ENCODE results near the gene IPO11. TPM values are rescaled to one million over a fixed set of nuclear protein-coding genes. Genes with fewer than 3 reads are reported as not detected.
"Not testable (repeated sequence)": the region's sequence is repeated elsewhere in the genome, so short reads cannot be mapped to it uniquely, and the experiment has no call there.

The IPO11 gene
- total RNA-seq, 1 donor from 2014 or later, result 30.3 TPM

DNA sequence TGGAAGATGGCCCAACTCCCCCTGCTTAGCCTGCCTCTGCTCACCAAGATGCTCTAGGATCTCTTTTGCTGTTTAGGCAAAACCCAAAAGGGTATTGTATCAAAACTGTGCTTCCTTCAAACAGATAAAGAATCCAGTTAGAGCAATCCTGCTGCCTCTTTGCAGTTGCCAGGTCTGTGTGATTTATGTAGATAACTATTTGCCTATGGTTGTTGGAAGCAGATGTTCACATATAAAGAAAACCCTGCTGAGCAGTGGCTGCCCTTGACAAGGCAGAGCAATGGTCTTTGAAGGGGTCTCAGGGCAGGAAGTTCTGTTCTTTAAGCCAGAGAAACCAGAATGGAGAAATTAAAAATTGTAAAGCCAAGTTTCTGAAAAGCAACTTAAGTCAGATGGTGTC, 234.7 kb downstream of the IPO11 start:
- Histone ChIP-seq H3K9ac (ENCODE audit: low read depth in 1 of 3, low read length in 3 of 3) (no peak overlapping the region), H3K27ac (ENCODE audit: low read depth, low read length) (no peak overlapping the region), H3K27me3 (ENCODE audit: control insufficient read depth in 3 of 3, insufficient read depth in 3 of 3, low read length in 3 of 3) (no peaks in the 10 kb centered on the region), H3K9me3 (ENCODE audit: control insufficient read depth in 3 of 3, low read length in 3 of 3) (no peaks in the 10 kb centered on the region), H3K4me3 (ENCODE audit: low read length in 3 of 3) (no peak overlapping the region), H3K4me1 (ENCODE audit: control insufficient read depth in 3 of 3, insufficient read depth in 3 of 3, low read length in 3 of 3) (no peaks in the 10 kb centered on the region), H3K36me3 (ENCODE audit: control insufficient read depth in 3 of 3, insufficient read depth in 3 of 3, low read length in 3 of 3) (no peaks in the 10 kb centered on the region)

DNA sequence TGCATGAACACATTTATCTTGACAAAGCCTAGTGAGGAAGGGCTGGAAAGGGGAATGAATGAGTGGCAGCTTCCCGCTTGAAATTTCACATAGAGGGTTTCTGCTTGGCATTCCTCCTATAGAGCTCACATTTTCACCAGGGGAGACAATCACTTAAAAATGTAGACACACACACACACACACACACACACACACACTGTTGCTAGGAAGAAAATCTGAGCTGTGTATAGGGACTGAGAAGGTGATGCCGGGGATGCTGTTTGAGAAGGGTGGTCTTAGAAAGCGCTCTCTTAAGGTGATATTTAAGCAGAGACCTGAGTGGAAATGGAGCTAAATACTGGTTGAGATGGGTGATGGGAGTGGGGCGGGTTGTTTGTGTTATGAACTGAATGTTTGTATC, 236.5 kb downstream of the IPO11 start:
- Histone ChIP-seq H3K4me3 (ENCODE audit: low read length in 3 of 3) (no peak overlapping the region), H3K27me3 (ENCODE audit: control insufficient read depth in 3 of 3, insufficient read depth in 3 of 3, low read length in 3 of 3) (no peaks in the 10 kb centered on the region), H3K9ac (ENCODE audit: low read depth in 1 of 3, low read length in 3 of 3) (no peak overlapping the region), H3K4me1 (ENCODE audit: control insufficient read depth in 3 of 3, insufficient read depth in 3 of 3, low read length in 3 of 3) (no peaks in the 10 kb centered on the region), H3K27ac (ENCODE audit: low read depth, low read length) (no peak overlapping the region), H3K9me3 (ENCODE audit: control insufficient read depth in 3 of 3, low read length in 3 of 3) (no peaks in the 10 kb centered on the region), H3K36me3 (ENCODE audit: control insufficient read depth in 3 of 3, insufficient read depth in 3 of 3, low read length in 3 of 3) (no peaks in the 10 kb centered on the region)

DNA sequence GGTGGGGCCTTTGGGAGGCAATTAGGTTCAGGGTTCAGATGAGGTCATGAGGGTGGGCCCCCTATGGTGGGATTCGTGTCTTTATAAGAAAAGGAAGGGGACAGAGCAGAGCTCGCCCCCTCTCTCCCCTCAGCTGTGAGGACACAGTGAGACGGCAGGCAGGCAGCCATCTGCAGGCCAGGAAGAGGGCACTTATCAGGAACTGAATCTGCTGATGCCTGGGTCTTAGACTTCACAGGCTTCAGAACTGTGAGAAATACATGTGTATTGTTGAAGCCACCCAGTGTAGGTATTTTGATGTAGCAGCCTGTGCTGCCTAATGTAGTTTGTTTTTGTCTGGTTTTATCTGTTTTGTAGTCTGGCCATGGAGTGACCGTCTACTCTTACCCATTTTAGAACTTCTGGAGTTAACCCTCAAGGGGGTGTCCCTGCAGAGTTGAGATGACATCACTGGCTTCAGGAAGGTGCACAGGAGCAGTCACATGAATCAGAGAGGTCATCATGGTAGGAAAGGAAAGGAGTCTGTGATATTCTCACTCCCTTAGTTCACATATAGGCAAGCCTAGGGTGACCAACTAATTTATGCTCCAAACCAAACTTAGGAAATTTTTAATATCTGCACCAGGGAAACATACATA, 237.0 kb downstream of the IPO11 start:
- Histone ChIP-seq H3K9me3 (ENCODE audit: control insufficient read depth in 3 of 3, low read length in 3 of 3) (no peaks in the 10 kb centered on the region), H3K27me3 (ENCODE audit: control insufficient read depth in 3 of 3, insufficient read depth in 3 of 3, low read length in 3 of 3) (no peaks in the 10 kb centered on the region), H3K4me1 (ENCODE audit: control insufficient read depth in 3 of 3, insufficient read depth in 3 of 3, low read length in 3 of 3) (no peaks in the 10 kb centered on the region), H3K9ac (ENCODE audit: low read depth in 1 of 3, low read length in 3 of 3) (no peak overlapping the region), H3K4me3 (ENCODE audit: low read length in 3 of 3) (no peak overlapping the region), H3K27ac (ENCODE audit: low read depth, low read length) (no peak overlapping the region), H3K36me3 (ENCODE audit: control insufficient read depth in 3 of 3, insufficient read depth in 3 of 3, low read length in 3 of 3) (no peaks in the 10 kb centered on the region)

DNA sequence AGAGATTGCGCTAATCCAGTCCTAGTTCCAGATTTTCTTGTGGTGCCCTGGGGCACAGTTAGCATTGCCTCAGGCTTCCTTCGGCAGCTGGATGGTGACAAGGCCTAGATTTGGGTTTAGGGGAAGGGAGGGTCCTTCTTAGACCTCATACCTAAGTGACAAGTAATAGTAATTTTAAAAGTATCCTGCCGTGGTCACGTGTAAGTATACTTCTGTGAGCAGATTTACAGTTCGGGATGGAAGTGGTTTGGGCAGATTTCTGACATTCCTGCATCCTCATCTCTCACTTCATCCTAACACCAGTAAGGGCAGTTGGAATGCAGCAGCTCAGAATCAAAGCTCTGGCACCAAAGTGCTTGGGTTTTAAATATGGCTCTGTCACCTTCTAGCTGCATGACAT, 237.6 kb downstream of the IPO11 start:
- Histone ChIP-seq H3K27ac (ENCODE audit: low read depth, low read length) (no peak overlapping the region), H3K4me1 (ENCODE audit: control insufficient read depth in 3 of 3, insufficient read depth in 3 of 3, low read length in 3 of 3) (no peaks in the 10 kb centered on the region)

DNA sequence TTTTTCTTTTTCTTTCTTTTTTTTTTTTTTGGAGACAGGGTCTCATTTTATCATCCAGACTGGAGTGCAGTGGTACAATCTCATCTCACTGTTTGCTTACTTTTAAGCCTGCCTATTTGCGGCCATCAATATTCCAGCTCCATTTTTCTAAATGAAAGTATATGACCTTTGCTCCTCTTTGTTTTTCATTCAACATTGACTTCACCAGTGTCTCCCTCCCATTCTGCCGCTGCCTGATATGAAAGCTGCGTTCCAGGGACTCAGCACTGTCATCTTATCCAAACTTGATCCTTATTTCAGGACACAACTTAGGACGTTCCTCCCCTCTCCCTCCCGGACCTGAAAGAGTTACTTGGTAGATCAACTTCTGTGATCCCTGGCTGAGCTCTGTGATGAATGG, 239.7 kb downstream of the IPO11 start:
- no peaks in the 10 kb centered on the region for H3K9me3 ChIP-seq (ENCODE audit: control insufficient read depth in 3 of 3, low read length in 3 of 3)
- H3K27ac ChIP-seq (ENCODE audit: low read depth, low read length), result no peak overlapping the region
- H3K4me3 ChIP-seq (ENCODE audit: low read length in 3 of 3), result no peak overlapping the region

More for the DNA sequence above, 237.6 kb downstream of the IPO11 start:
- Histone ChIP-seq H3K27me3 (ENCODE audit: control insufficient read depth in 3 of 3, insufficient read depth in 3 of 3, low read length in 3 of 3) (no peaks in the 10 kb centered on the region), H3K9ac (ENCODE audit: low read depth in 1 of 3, low read length in 3 of 3) (no peak overlapping the region), H3K4me3 (ENCODE audit: low read length in 3 of 3) (no peak overlapping the region), H3K36me3 (ENCODE audit: control insufficient read depth in 3 of 3, insufficient read depth in 3 of 3, low read length in 3 of 3) (no peaks in the 10 kb centered on the region), H3K9me3 (ENCODE audit: control insufficient read depth in 3 of 3, low read length in 3 of 3) (no peaks in the 10 kb centered on the region)

DNA sequence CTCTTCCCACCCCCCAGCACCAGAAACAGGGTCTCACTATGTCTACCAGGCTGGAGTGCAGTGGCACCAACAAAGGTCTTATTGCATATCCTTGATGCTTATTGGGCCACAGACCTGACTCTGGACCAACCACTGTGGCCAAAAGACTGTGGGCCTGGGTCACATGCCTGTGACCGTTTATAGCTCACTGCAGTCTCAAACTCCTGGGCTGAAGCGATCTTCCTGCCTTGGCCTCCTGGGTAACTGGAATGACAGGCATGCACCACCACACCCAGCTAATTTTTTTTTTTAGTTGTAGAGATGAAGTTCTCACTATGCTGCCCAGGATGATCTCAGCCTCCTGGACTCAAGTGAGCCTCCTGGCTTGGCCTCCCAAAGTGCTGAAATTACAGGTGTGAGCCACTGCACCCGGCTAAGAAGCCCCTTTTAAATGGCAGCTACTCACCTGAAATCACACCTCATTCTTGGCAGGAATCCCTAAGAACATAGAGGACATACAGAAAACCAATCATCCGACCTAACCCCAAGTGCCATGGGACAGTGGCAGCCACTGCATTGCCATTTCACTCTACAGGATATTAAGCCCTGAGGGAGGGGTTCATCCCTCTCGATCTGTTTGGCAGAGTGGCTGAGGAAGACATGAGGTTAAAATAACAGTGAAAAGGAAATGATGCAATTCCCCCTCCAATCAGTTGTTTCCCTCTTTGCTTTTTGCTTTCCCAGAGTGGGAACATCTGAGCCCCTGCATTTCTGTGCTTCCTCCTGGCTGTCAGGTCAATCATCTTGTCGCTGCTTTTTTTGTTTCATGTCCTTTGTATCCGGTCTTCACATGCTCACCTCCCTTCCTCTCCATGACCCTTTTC, 240.7 kb downstream of the IPO11 start:
- H3K9me3 ChIP-seq (ENCODE audit: control insufficient read depth in 3 of 3, low read length in 3 of 3), result no peaks in the 10 kb centered on the region
- H3K27me3 ChIP-seq (ENCODE audit: control insufficient read depth in 3 of 3, insufficient read depth in 3 of 3, low read length in 3 of 3), result no peaks in the 10 kb centered on the region
- no peaks in the 10 kb centered on the region for H3K4me1 ChIP-seq (ENCODE audit: control insufficient read depth in 3 of 3, insufficient read depth in 3 of 3, low read length in 3 of 3)
- H3K27ac ChIP-seq (ENCODE audit: low read depth, low read length), result no peak overlapping the region
- H3K4me3 ChIP-seq (ENCODE audit: low read length in 3 of 3), result no peak overlapping the region
- H3K36me3 ChIP-seq (ENCODE audit: control insufficient read depth in 3 of 3, insufficient read depth in 3 of 3, low read length in 3 of 3), result no peaks in the 10 kb centered on the region
- H3K9ac ChIP-seq (ENCODE audit: low read depth in 1 of 3, low read length in 3 of 3), result no peak overlapping the region

More for the DNA sequence above, 239.7 kb downstream of the IPO11 start:
- Histone ChIP-seq H3K27me3 (ENCODE audit: control insufficient read depth in 3 of 3, insufficient read depth in 3 of 3, low read length in 3 of 3) (no peaks in the 10 kb centered on the region), H3K4me1 (ENCODE audit: control insufficient read depth in 3 of 3, insufficient read depth in 3 of 3, low read length in 3 of 3) (no peaks in the 10 kb centered on the region), H3K9ac (ENCODE audit: low read depth in 1 of 3, low read length in 3 of 3) (no peak overlapping the region), H3K36me3 (ENCODE audit: control insufficient read depth in 3 of 3, insufficient read depth in 3 of 3, low read length in 3 of 3) (no peaks in the 10 kb centered on the region)

DNA sequence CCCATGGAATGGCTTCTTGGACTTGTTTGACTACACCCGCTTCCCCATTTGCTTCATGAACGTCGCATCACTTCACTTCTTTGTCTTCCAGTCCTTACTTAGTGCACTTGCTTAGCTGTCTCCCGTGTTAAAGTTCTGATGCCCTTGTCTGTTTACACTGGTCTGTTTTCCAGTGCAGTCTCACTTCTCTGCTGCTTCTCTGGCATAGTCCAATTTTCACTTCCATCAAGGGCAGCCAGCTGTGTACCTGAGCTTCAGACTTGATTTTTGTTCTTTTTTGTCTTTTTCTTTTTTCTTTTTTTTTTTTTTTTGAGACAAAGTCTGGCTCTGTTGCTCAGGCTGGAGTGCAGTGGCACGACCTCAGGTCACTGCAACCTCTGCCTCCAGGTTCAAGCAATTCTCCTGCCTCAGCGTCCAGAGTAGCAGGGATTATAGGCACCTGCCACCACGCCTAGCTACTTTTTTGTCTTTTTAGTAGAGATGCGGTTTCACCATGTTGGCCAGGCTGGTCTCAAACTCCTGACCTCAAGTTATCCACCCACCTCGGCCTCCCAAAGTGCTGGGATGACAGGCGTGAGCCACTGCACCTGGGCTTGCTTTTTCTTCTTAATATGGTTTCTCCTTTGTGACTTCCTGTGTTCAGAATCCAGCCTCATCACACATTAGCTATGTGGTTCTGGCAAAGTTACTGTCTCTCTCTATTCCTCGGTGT, 241.5 kb downstream of the IPO11 start:
- Histone ChIP-seq H3K9ac (ENCODE audit: low read depth in 1 of 3, low read length in 3 of 3) (no peak overlapping the region), H3K27ac (ENCODE audit: low read depth, low read length) (no peak overlapping the region), H3K4me3 (ENCODE audit: low read length in 3 of 3) (no peak overlapping the region), H3K27me3 (ENCODE audit: control insufficient read depth in 3 of 3, insufficient read depth in 3 of 3, low read length in 3 of 3) (no peaks in the 10 kb centered on the region), H3K36me3 (ENCODE audit: control insufficient read depth in 3 of 3, insufficient read depth in 3 of 3, low read length in 3 of 3) (no peaks in the 10 kb centered on the region), H3K4me1 (ENCODE audit: control insufficient read depth in 3 of 3, insufficient read depth in 3 of 3, low read length in 3 of 3) (no peaks in the 10 kb centered on the region), H3K9me3 (ENCODE audit: control insufficient read depth in 3 of 3, low read length in 3 of 3) (no peaks in the 10 kb centered on the region)

DNA sequence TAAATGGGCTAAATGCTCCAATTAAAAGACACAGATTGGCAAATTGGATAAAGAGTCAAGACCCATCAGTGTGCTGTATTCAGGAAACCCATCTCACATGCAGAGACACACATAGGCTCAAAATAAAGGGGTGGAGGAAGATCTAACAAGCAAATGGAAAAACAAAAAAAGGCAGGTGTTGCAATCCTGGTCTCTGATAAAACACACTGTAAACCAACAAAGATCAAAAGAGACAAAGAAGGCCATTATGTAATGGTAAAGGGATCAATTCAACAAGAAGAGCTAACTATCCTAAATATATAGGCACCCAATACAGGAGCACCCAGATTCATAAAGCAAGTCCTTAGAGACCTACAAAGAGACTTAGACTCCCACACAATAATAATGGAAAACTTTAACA, 245.2 kb downstream of the IPO11 start:
- not testable (repeated sequence) for H3K4me1 ChIP-seq (ENCODE audit: control insufficient read depth in 3 of 3, insufficient read depth in 3 of 3, low read length in 3 of 3); H3K27me3 ChIP-seq (ENCODE audit: control insufficient read depth in 3 of 3, insufficient read depth in 3 of 3, low read length in 3 of 3); H3K27ac ChIP-seq (ENCODE audit: low read depth, low read length); H3K4me3 ChIP-seq (ENCODE audit: low read length in 3 of 3); H3K9me3 ChIP-seq (ENCODE audit: control insufficient read depth in 3 of 3, low read length in 3 of 3); H3K9ac ChIP-seq (ENCODE audit: low read depth in 1 of 3, low read length in 3 of 3); H3K36me3 ChIP-seq (ENCODE audit: control insufficient read depth in 3 of 3, insufficient read depth in 3 of 3, low read length in 3 of 3)

DNA sequence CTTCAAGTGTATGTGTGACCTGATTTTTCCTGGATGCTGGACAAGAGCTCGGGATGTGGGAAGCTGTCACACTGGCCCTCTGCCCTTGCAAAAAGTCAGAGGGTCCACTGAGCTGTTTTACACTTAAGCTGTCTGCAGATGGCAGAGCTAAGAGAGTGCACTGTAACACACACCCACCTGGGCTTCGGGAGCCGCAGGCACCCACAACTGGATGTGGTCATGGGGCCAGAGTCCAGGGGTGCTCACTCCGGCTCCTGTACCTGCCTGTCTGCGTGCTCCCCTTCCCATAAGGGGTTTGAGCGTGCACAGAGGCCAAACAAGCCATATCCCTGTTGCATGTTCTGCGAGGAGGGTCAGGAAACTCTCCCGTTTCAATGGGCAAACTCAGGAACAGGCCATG, 248.6 kb downstream of the IPO11 start:
- Histone ChIP-seq H3K4me1 (ENCODE audit: control insufficient read depth in 3 of 3, insufficient read depth in 3 of 3, low read length in 3 of 3) (no peaks in the 10 kb centered on the region), H3K27me3 (ENCODE audit: control insufficient read depth in 3 of 3, insufficient read depth in 3 of 3, low read length in 3 of 3) (no peaks in the 10 kb centered on the region), H3K9ac (ENCODE audit: low read depth in 1 of 3, low read length in 3 of 3) (no peak overlapping the region), H3K4me3 (ENCODE audit: low read length in 3 of 3) (no peak overlapping the region), H3K36me3 (ENCODE audit: control insufficient read depth in 3 of 3, insufficient read depth in 3 of 3, low read length in 3 of 3) (no peaks in the 10 kb centered on the region), H3K9me3 (ENCODE audit: control insufficient read depth in 3 of 3, low read length in 3 of 3) (no peaks in the 10 kb centered on the region), H3K27ac (ENCODE audit: low read depth, low read length) (no peak overlapping the region)

DNA sequence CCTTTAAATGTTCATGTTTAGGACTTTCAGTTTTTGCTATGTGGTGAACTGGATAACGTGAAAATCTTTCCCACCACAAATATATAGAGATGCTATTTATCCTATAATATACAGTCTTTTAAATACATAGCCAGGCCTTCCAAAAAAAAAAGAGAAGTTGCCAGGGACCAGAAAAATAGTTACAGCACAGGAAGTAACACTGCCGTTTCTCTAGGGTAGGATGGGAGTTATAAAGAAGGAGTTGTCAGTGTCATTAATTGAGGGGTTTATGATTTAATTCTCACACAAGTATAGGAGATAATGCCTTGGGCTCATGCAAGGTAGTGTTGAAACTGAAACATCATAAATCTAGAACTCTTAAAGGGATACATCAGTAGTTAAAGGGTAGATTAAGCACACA, 250.0 kb downstream of the IPO11 start:
- no peaks in the 10 kb centered on the region for H3K27me3 ChIP-seq (ENCODE audit: control insufficient read depth in 3 of 3, insufficient read depth in 3 of 3, low read length in 3 of 3)

More for the DNA sequence above, 250.0 kb downstream of the IPO11 start:
- Histone ChIP-seq H3K9me3 (ENCODE audit: control insufficient read depth in 3 of 3, low read length in 3 of 3) (no peaks in the 10 kb centered on the region), H3K27ac (ENCODE audit: low read depth, low read length) (no peak overlapping the region), H3K36me3 (ENCODE audit: control insufficient read depth in 3 of 3, insufficient read depth in 3 of 3, low read length in 3 of 3) (no peaks in the 10 kb centered on the region), H3K9ac (ENCODE audit: low read depth in 1 of 3, low read length in 3 of 3) (no peak overlapping the region), H3K4me1 (ENCODE audit: control insufficient read depth in 3 of 3, insufficient read depth in 3 of 3, low read length in 3 of 3) (no peaks in the 10 kb centered on the region), H3K4me3 (ENCODE audit: low read length in 3 of 3) (no peak overlapping the region)
